H1 (cell line): Measurements from ENCODE around the gene FIZ1. TPM values are rescaled to one million over a fixed set of nuclear protein-coding genes. Genes with fewer than 3 reads are reported as not detected.

Experiments
- ASH2L ChIP-seq: fragments of 200-600, 300-600 bp; sonication (generic); IDR thresholded peaks from one replicate; pipeline ENCODE4 v1.7.1; 2017; ENCODE audit warnings: low read length
- BACH1 ChIP-seq: IDR thresholded peaks from 2 replicates; pipeline ENCODE4 v1.6.1; 2012; ENCODE audit warnings: low read length, improper control_type of control experiment
- BCL11A ChIP-seq, 2 experiments: IDR thresholded peaks; one replicate each; pipeline ENCODE4 v1.6.1; 2011; ENCODE audit warnings: low read depth in 2 of 2, low read length in 2 of 2, mild to moderate bottlenecking in 2 of 2
- CEBPB ChIP-seq: IDR thresholded peaks from 2 replicates; pipeline ENCODE4 v1.6.1; 2012; ENCODE audit warnings: low read depth, low read length
- E2F6 ChIP-seq: IDR thresholded peaks from 2 replicates; pipeline ENCODE4 v1.6.1; 2012; ENCODE audit warnings: inconsistent platforms
- EGR1 ChIP-seq: IDR thresholded peaks from 2 replicates; pipeline ENCODE4 v1.6.1; 2011; ENCODE audit warnings: low read depth, low read length, borderline replicate concordance
- FOSL1 ChIP-seq: IDR thresholded peaks from 2 replicates; pipeline ENCODE4 v1.6.1; 2011; ENCODE audit warnings: mild to moderate bottlenecking, low read depth, low read length, moderate library complexity; ENCODE audit not compliant: insufficient read depth
- GABPA ChIP-seq: IDR thresholded peaks from 2 replicates; pipeline ENCODE4 v1.6.1; 2011; ENCODE audit warnings: mild to moderate bottlenecking, low read length, moderate library complexity, borderline replicate concordance; ENCODE audit not compliant: insufficient read depth
- HDAC6 ChIP-seq: IDR thresholded peaks from one replicate; pipeline ENCODE4 v1.7.1; 2012; ENCODE audit warnings: low read depth, mild to moderate bottlenecking, inconsistent platforms, low read length, moderate library complexity
- JUN ChIP-seq: IDR thresholded peaks from 2 replicates; pipeline ENCODE4 v1.6.1; 2011; ENCODE audit warnings: low read depth, mild to moderate bottlenecking, improper control_type of control experiment, low read length
- JUND ChIP-seq: IDR thresholded peaks from 2 replicates; pipeline ENCODE4 v1.6.1; 2011; ENCODE audit warnings: mild to moderate bottlenecking, improper control_type of control experiment, low read length
- KDM4A ChIP-seq: IDR thresholded peaks from one replicate; pipeline ENCODE4 v1.7.1; 2012; ENCODE audit warnings: low read depth, mild to moderate bottlenecking, moderate library complexity, low read length, inconsistent platforms; ENCODE audit not compliant: severe bottlenecking
- KDM5A ChIP-seq: fragments of 200-600 bp; IDR thresholded peaks from 2 replicates; pipeline ENCODE4 v1.7.1; 2012; ENCODE audit warnings: mild to moderate bottlenecking, low read length, inconsistent platforms, mixed read lengths
- MAFK ChIP-seq: IDR thresholded peaks from 2 replicates; pipeline ENCODE4 v1.6.1; 2012; ENCODE audit warnings: low read depth, mild to moderate bottlenecking, improper control_type of control experiment, low read length
- POLR2A ChIP-seq, 2 experiments: IDR thresholded peaks; 1 replicate in 1 of 2; 2 replicates in 1 of 2; pipeline ENCODE4 v1.6.1; 2011; ENCODE audit warnings: low read depth in 2 of 2, low read length in 2 of 2, mild to moderate bottlenecking in 2 of 2; ENCODE audit errors: control extremely low read depth in 1 of 2
- RXRA ChIP-seq: IDR thresholded peaks from 2 replicates; pipeline ENCODE4 v1.6.1; 2011; ENCODE audit warnings: low read depth, mild to moderate bottlenecking, low read length, moderate library complexity; ENCODE audit not compliant: insufficient read depth
- SAP30 ChIP-seq: fragments of 300-600 bp; sonication (generic); IDR thresholded peaks from 2 replicates; pipeline ENCODE4 v1.7.1; 2012; ENCODE audit warnings: low read length, moderate library complexity, mild to moderate bottlenecking, inconsistent platforms; ENCODE audit not compliant: insufficient read depth, insufficient replicate concordance
- SIRT6 ChIP-seq: IDR thresholded peaks from one replicate; pipeline ENCODE4 v1.7.1; 2012; ENCODE audit warnings: low read length, inconsistent platforms
- SIX5 ChIP-seq: IDR thresholded peaks from 2 replicates; pipeline ENCODE4 v1.6.1; 2011; ENCODE audit warnings: mild to moderate bottlenecking, low read depth, low read length
- SP2 ChIP-seq: IDR thresholded peaks from 2 replicates; pipeline ENCODE4 v1.6.1; 2012; ENCODE audit warnings: mild to moderate bottlenecking, low read length, inconsistent platforms
- SRF ChIP-seq: IDR thresholded peaks from 2 replicates; pipeline ENCODE4 v1.6.1; 2011; ENCODE audit warnings: mild to moderate bottlenecking, low read depth, low read length, moderate library complexity
- SUZ12 ChIP-seq: fragments of 200-600 bp; sonication (generic); IDR thresholded peaks from 2 replicates; pipeline ENCODE4 v1.6.1; 2012; ENCODE audit warnings: mild to moderate bottlenecking, inconsistent platforms, low read length, moderate library complexity, mixed read lengths
- TAF7 ChIP-seq: optimal IDR thresholded peaks from 2 replicates; pipeline ENCODE3; 2011; ENCODE audit warnings: low read depth, mild to moderate bottlenecking, inconsistent platforms, low read length, moderate library complexity, borderline replicate concordance
- TEAD4 ChIP-seq: IDR thresholded peaks from 2 replicates; pipeline ENCODE4 v1.6.1; 2012; ENCODE audit warnings: low read depth, low read length, inconsistent platforms, mixed read lengths
- ZNF274 ChIP-seq: IDR thresholded peaks from 2 replicates; pipeline ENCODE4 v1.7.0; 2012; ENCODE audit warnings: low read length, borderline replicate concordance; ENCODE audit errors: extremely low read depth
- polyA plus RNA-seq, 7 experiments: library from polyadenylated mRNA; depleted of rRNA in 3 of 7; stranded (reverse) in 5 of 7; unstranded in 2 of 7; fragments of >200 nt in 5 of 7; fragments of 200-250 nt in 2 of 7; gene quantifications; 1 replicate in 5 of 7; 2 replicates in 1 of 7; 4 replicates in 1 of 7; pipeline versions ENCODE4 v1.2.1 to v1.2.3, GENCODE V29; 2011 to 2013; ENCODE audit warnings: missing spikeins in 2 of 7, mixed read lengths in 2 of 7
- total RNA-seq: library from RNA; stranded (reverse); fragmentation: NEBNext Ultra II Directional; extraction: Animal tissue kit (Norgen Biotek cat#: 25700); gene quantifications from 2 replicates; pipeline ENCODE4 v1.2.1, GENCODE V29; 2021

FIZ1 gene
- total and polyA plus RNA-seq, 2 of the 8 experiments (the other 6 are each of a cell fraction or from before 2014, with no cell fraction given), result 9.1 to 18.5 TPM

- TF ChIP-seq TAF7 (no peak), JUND (no peak), EGR1 (no peak), JUN (no peak), BACH1 (peak; percentile 11; the same call in 1 of the 2 replicates), MAFK (no peak; the same call in 1 of the 2 replicates), SIX5 (no peak), TEAD4 (no peak), SAP30 (no peak), SIRT6 (no peak), HDAC6 (no peak), FOSL1 (no peak), SP2 (no peak), POLR2A (IDR thresholded peaks at IDR 0.05; ENCODE audit: control extremely low read depth in 1 of 2, low read depth in 2 of 2, low read length in 2 of 2) (peak in 1 of 2 experiments; percentile 50; a peak in 1 of 3 replicates), E2F6 (no peak), CEBPB (no peak), KDM4A (peak; percentile 54), SRF (no peak), RXRA (no peak), ASH2L (no peak), KDM5A (no peak), BCL11A (IDR thresholded peaks at IDR 0.05; ENCODE audit: low read depth in 2 of 2, low read length in 2 of 2) (no peak), ZNF274 (no peak), SUZ12 (no peak), GABPA (no peak)
Measured at GRCh38 chr19:55549500-55550320, 49.6 kb downstream of the FIZ1 start (continued).
